Fibroblast of lung (primary cell): ENCODE measurements around the gene MAML3. TPM values are rescaled to one million over a fixed set of nuclear protein-coding genes. Genes with fewer than 3 reads are reported as not detected.

Source experiments
- DNase-seq, 2 donors: peaks; one replicate each; pipeline versions ENCODE4 v3.0.0 to v3.0.0-alpha.2; 2010; ENCODE audit warnings: low read depth in 2 of 2
- H2AFZ ChIP-seq: 2 replicates; pipeline ENCODE4 v1.5.1; 2012; ENCODE audit warnings: low read length, control low read depth, inconsistent platforms
- H3K27ac ChIP-seq: 2 replicates; pipeline ENCODE4 v1.5.1; 2011; ENCODE audit warnings: low read length, control low read depth; ENCODE audit not compliant: insufficient read depth
- H3K27me3 ChIP-seq: 2 replicates; pipeline ENCODE4 v1.5.1; 2011; ENCODE audit warnings: mild to moderate bottlenecking, low read length; ENCODE audit not compliant: control insufficient read depth, insufficient read depth
- H3K36me3 ChIP-seq: 2 replicates; pipeline ENCODE4 v1.5.1; 2011; ENCODE audit warnings: low read length; ENCODE audit not compliant: control insufficient read depth, insufficient read depth
- H3K4me1 ChIP-seq: 2 replicates; pipeline ENCODE4 v1.5.1; 2011; ENCODE audit warnings: low read length; ENCODE audit not compliant: control insufficient read depth, insufficient read depth; ENCODE audit errors: extremely low read depth
- H3K4me2 ChIP-seq: 2 replicates; pipeline ENCODE4 v1.5.1; 2011; ENCODE audit warnings: low read length, control low read depth; ENCODE audit not compliant: insufficient read depth; ENCODE audit errors: extremely low read depth
- H3K4me3 ChIP-seq, 4 experiments: fragments of 200-600 bp in 1 of 4; sonication (generic) in 1 of 4; replicated peaks in 1 of 4; 2 replicates each; pipeline ENCODE4 v1.5.1; 2011 to 2016; ENCODE audit warnings: low read length in 4 of 4, low read depth in 3 of 4, mild to moderate bottlenecking in 3 of 4, control low read depth in 2 of 4, inconsistent platforms in 1 of 4, mixed read lengths in 1 of 4; ENCODE audit not compliant: insufficient read depth in 1 of 4; ENCODE audit errors: control extremely low read depth in 1 of 4
- H3K79me2 ChIP-seq: 2 replicates; pipeline ENCODE4 v1.5.1; 2012; ENCODE audit warnings: mild to moderate bottlenecking, low read length, inconsistent platforms; ENCODE audit not compliant: control insufficient read depth, insufficient read depth
- H3K9ac ChIP-seq: 2 replicates; pipeline ENCODE4 v1.5.1; 2011; ENCODE audit warnings: mild to moderate bottlenecking, low read length, control low read depth; ENCODE audit not compliant: insufficient read depth
- H3K9me3 ChIP-seq: 2 replicates; pipeline ENCODE4 v1.5.1; 2012; ENCODE audit warnings: low read depth, low read length; ENCODE audit not compliant: control insufficient read depth, insufficient read depth
- H4K20me1 ChIP-seq: 2 replicates; pipeline ENCODE4 v1.5.1; 2011; ENCODE audit warnings: low read length; ENCODE audit not compliant: control insufficient read depth, insufficient read depth; ENCODE audit errors: extremely low read depth
- EZH2 ChIP-seq: IDR thresholded peaks from 2 replicates; pipeline ENCODE4 v1.5.1; 2012; ENCODE audit warnings: low read length, control low read depth, mild to moderate bottlenecking; ENCODE audit errors: missing control alignments
- polyA plus RNA-seq, 2 donors: library from polyadenylated mRNA; depleted of rRNA in 1 of 2; stranded (reverse) in 1 of 2; unstranded in 1 of 2; fragments of >200 nt; gene quantifications; 2 replicates each; pipeline ENCODE4 v1.2.1, GENCODE V29; 2011 to 2012; ENCODE audit warnings: missing spikeins in 1 of 2
- total RNA-seq: library from RNA; depleted of rRNA; stranded (reverse); fragments of >200 nt; gene quantifications from 2 replicates; pipeline ENCODE4 v1.2.1, GENCODE V29; 2014
- TF ChIP-seq, protein P1 (sequence below), 2 donors: IDR thresholded peaks in 1 of 2; conservative IDR thresholded peaks in 1 of 2; 1 replicate in 1 of 2; 2 replicates in 1 of 2; pipeline ENCODE4 v1.5.1; 2011 to 2012; ENCODE audit warnings: low read length in 2 of 2, control low read depth in 1 of 2, inconsistent platforms in 1 of 2, low read depth in 1 of 2, mild to moderate bottlenecking in 1 of 2

Gene MAML3
- total and polyA plus RNA-seq, 2 donors (not counting 1 experiment from before 2014, with no cell fraction given) = 2.0 to 2.8 TPM

DNA sequence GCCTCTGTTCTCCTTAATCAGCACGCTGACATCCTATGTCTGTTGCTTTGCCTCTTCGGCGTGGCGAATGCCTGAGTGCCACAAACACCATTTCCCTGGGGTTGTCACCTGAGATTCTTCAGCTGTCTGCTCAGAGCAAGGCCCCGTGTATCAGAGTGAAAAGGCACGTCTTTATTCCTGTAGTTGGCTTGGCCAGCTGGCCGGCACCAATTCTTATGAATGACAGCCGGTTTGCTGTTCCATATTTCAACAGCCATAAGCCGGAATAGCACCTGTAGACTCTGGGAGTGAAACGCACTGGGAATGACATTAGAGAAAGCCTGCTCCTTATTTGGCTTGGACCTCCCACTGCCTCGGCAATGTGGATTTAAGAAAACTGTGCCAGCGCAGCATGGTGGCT, 399.0 kb downstream of the MAML3 start:
- H4K20me1 ChIP-seq = no peaks in the 10 kb centered on the region
- no peaks in the 10 kb centered on the region for H3K79me2 ChIP-seq
- no peak overlapping the region for H2AFZ ChIP-seq
- no peak overlapping the region for H3K27ac ChIP-seq
- H3K36me3 ChIP-seq = no peaks in the 10 kb centered on the region
- H3K4me3 ChIP-seq = no peak overlapping the region
- TF ChIP-seq, protein P1, sequence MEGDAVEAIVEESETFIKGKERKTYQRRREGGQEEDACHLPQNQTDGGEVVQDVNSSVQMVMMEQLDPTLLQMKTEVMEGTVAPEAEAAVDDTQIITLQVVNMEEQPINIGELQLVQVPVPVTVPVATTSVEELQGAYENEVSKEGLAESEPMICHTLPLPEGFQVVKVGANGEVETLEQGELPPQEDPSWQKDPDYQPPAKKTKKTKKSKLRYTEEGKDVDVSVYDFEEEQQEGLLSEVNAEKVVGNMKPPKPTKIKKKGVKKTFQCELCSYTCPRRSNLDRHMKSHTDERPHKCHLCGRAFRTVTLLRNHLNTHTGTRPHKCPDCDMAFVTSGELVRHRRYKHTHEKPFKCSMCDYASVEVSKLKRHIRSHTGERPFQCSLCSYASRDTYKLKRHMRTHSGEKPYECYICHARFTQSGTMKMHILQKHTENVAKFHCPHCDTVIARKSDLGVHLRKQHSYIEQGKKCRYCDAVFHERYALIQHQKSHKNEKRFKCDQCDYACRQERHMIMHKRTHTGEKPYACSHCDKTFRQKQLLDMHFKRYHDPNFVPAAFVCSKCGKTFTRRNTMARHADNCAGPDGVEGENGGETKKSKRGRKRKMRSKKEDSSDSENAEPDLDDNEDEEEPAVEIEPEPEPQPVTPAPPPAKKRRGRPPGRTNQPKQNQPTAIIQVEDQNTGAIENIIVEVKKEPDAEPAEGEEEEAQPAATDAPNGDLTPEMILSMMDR (conservative IDR thresholded peaks at IDR 0.05 in 1 of 2, IDR thresholded peaks at IDR 0.05 in 1 of 2; ENCODE audit: low read depth in 1 of 2, low read length in 2 of 2) = no peak
- TF ChIP-seq EZH2 = no peak
- DNase-seq = no peak
- no peak overlapping the region for H3K4me2 ChIP-seq
- H3K9me3 ChIP-seq = no peaks in the 10 kb centered on the region
- no peak overlapping the region for H3K9ac ChIP-seq
- no peaks in the 10 kb centered on the region for H3K27me3 ChIP-seq
- H3K4me1 ChIP-seq = no peaks in the 10 kb centered on the region

DNA sequence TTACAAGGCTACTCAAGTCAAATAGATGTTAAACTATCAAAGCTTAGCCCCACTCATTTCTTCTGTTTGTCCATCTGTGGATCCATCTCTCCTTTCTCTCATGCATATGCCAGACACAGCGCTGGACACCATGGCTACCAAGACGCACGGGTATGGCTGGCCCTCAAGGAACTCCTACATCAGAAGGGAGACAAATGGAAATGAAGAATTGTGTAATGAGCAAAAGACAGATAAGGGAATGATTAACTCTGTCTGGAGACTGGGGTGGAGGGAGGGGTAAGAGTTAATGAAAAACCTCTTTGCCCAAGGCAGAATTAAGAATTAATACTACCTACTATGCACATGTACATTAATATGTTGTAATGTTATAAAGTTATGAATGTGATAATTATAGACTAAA, 400.3 kb downstream of the MAML3 start:
- Histone ChIP-seq H3K79me2 (no peaks in the 10 kb centered on the region), H3K27me3 (no peaks in the 10 kb centered on the region), H3K4me1 (no peaks in the 10 kb centered on the region), H3K9me3 (no peaks in the 10 kb centered on the region), H4K20me1 (no peaks in the 10 kb centered on the region), H3K27ac (no peak overlapping the region), H3K4me2 (no peak overlapping the region), H3K4me3 (no peak overlapping the region), H3K36me3 (no peaks in the 10 kb centered on the region), H3K9ac (no peak overlapping the region), H2AFZ (no peak overlapping the region)
- no peak for DNase-seq
- no peak for TF ChIP-seq EZH2
- TF ChIP-seq, protein P1 (conservative IDR thresholded peaks at IDR 0.05 in 1 of 2, IDR thresholded peaks at IDR 0.05 in 1 of 2; ENCODE audit: low read depth in 1 of 2, low read length in 2 of 2) = no peak

DNA sequence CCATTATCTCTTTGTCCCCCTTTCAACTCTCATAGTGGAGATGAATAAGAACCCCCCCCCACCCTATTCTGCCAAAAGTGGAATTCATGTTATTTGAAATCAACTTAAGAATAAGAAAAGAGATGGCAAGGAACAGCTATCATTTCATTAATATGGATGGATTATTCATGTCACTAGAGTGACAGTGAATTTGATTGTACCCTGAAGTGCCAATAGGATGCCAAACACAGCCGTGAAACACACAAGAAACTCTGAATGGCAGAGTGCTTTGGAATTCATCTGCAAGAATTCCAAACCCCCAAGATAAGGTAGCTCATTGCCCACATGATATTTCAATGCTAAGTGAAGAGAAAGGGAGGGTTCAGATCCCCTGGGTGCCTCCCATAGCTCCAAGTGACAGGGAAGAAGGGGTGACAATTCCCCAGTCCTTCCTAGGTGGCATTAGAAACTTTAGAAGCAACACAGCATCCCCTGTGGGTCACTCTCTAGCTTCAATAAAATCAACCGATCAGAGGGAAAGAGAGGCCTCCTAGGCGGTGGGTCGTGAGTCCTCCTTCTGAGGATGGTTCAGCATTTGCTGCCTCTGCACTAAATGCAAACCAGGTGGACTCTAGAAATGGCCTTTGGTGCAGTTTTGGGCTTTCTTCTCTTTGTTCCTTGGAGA, 404.0 kb downstream of the MAML3 start:
- Histone ChIP-seq H3K79me2 (no peaks in the 10 kb centered on the region), H3K4me3 (no peak overlapping the region), H3K4me2 (no peak overlapping the region), H3K4me1 (no peaks in the 10 kb centered on the region), H2AFZ (no peak overlapping the region), H3K9ac (no peak overlapping the region), H4K20me1 (no peaks in the 10 kb centered on the region), H3K27ac (no peak overlapping the region), H3K36me3 (no peaks in the 10 kb centered on the region), H3K9me3 (no peaks in the 10 kb centered on the region), H3K27me3 (no peaks in the 10 kb centered on the region)
- no peak for DNase-seq
- no peak for TF ChIP-seq EZH2
- TF ChIP-seq, protein P1 (conservative IDR thresholded peaks at IDR 0.05 in 1 of 2, IDR thresholded peaks at IDR 0.05 in 1 of 2; ENCODE audit: low read depth in 1 of 2, low read length in 2 of 2) = no peak
